Uterus (tissue), 2 donors: ENCODE data around the gene MPIG6B.

Source experiments
- CTCF ChIP-seq, 4 experiments: fragments of 200-600 bp in 2 of 4; fragments of 450-650 bp in 2 of 4; sonication (generic) in 2 of 4; IDR thresholded peaks; one replicate each; pipeline ENCODE4 v1.5.1; 2016 to 2019; ENCODE audit warnings: antibody characterized with exemption in 4 of 4, mild to moderate bottlenecking in 2 of 4, moderate library complexity in 1 of 4
- POLR2A ChIP-seq, 2 donors: fragments of 450-650 bp; IDR thresholded peaks; one replicate each; pipeline ENCODE4 v1.6.1; 2016; ENCODE audit warnings: antibody characterized with exemption in 2 of 2, mild to moderate bottlenecking in 1 of 2, moderate library complexity in 1 of 2

DNA sequence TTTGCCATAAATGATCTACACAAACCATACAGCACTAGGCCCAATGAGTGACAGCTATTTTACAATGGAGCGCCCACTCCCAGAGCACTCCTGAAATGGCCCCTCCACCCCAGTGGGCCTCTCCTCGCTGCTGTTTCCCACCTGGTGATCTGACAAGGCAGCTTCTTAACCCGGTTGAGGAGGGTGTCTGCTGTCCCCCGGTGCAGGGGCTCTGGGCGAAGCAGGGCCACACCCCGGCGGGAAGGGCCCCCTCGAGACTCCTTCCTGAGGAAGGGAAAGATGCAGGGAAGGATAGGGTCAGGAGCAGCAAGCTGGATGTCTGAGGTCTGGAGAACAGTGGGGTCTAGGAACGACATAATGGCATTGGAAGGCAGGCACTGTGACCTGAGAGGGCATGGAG lies 30.3 kb upstream of the MPIG6B start:
- TF ChIP-seq CTCF (IDR thresholded peaks at IDR 0.05) (no peak), POLR2A (IDR thresholded peaks at IDR 0.05) (no peak)
